DOHH2 (cell line): ENCODE data around the gene UBE2G1.

Experiments
- H3F3A ChIP-seq: fragments of 200-600 bp; sonication (generic), shearing (Covaris generic); 2 replicates; pipeline ENCODE4 v1.6.0; 2016; ENCODE audit warnings: antibody characterized with exemption, mild to moderate bottlenecking; ENCODE audit not compliant: control insufficient read depth, insufficient read depth
- H3K27ac ChIP-seq: fragments of 200-600 bp; sonication (generic); 2 replicates; pipeline ENCODE4 v1.5.1; 2014; ENCODE audit warnings: low read depth, mild to moderate bottlenecking, low read length, moderate library complexity
- H3K27me3 ChIP-seq: fragments of 200-600 bp; sonication (generic); 2 replicates; pipeline ENCODE4 v1.6.1; 2014; ENCODE audit warnings: mild to moderate bottlenecking, low read length, mixed read lengths; ENCODE audit not compliant: control insufficient read depth
- H3K36me3 ChIP-seq: fragments of 200-600 bp; sonication (generic); 2 replicates; pipeline ENCODE4 v1.6.1; 2014; ENCODE audit warnings: mild to moderate bottlenecking, low read length, moderate library complexity, mixed read lengths; ENCODE audit not compliant: control insufficient read depth
- H3K4me1 ChIP-seq: fragments of 200-600 bp; sonication (generic); 2 replicates; pipeline ENCODE4 v1.6.1; 2014; ENCODE audit warnings: mild to moderate bottlenecking, low read length, mixed read lengths; ENCODE audit not compliant: control insufficient read depth
- H3K4me2 ChIP-seq: fragments of 200-600 bp; sonication (generic); 2 replicates; pipeline ENCODE4 v1.6.0; 2014; ENCODE audit warnings: mild to moderate bottlenecking, low read length, moderate library complexity
- H3K4me3 ChIP-seq: fragments of 200-600 bp; sonication (generic); 2 replicates; pipeline ENCODE4 v1.5.1; 2014; ENCODE audit warnings: mild to moderate bottlenecking, low read length, mixed read lengths
- H3K79me2 ChIP-seq: fragments of 200-600 bp; sonication (generic); 2 replicates; pipeline ENCODE4 v1.6.1; 2014; ENCODE audit warnings: mild to moderate bottlenecking, low read length, mixed read lengths; ENCODE audit not compliant: control insufficient read depth
- H3K9me2 ChIP-seq: fragments of 200-600 bp; sonication (generic); replicated peaks from 2 replicates; pipeline ENCODE4 v1.6.1; 2014; ENCODE audit warnings: mild to moderate bottlenecking, low read length, mixed read lengths; ENCODE audit not compliant: control insufficient read depth
- H3K9me3 ChIP-seq: fragments of 200-600 bp; sonication (generic); 2 replicates; pipeline ENCODE4 v1.6.1; 2014; ENCODE audit warnings: antibody characterized with exemption, low read length, mixed read lengths; ENCODE audit not compliant: control insufficient read depth, insufficient read depth
- H4K20me1 ChIP-seq: fragments of 200-600 bp; sonication (generic); 2 replicates; pipeline ENCODE4 v1.6.0; 2014; ENCODE audit warnings: low read depth, mild to moderate bottlenecking, antibody characterized with exemption, low read length, moderate library complexity; ENCODE audit not compliant: control insufficient read depth, insufficient read depth
- CTCF ChIP-seq: fragments of 200-600 bp; sonication (generic); IDR thresholded peaks from one replicate; pipeline ENCODE4 v1.5.1; 2014; ENCODE audit warnings: antibody characterized with exemption, mild to moderate bottlenecking, low read depth, low read length; ENCODE audit not compliant: poor library complexity, severe bottlenecking
- EZH2phosphoT487 ChIP-seq: fragments of 200-600 bp; sonication (generic); IDR thresholded peaks from 2 replicates; pipeline ENCODE4 v1.6.1; 2017; ENCODE audit warnings: borderline replicate concordance, mild to moderate bottlenecking, antibody characterized with exemption, low read length, moderate library complexity, mixed read lengths

The UBE2G1 gene

GRCh38 chr17:4357671-4358070 lies 8.8 kb downstream of the UBE2G1 start:
- Histone ChIP-seq H3K9me3 (no peaks in the 10 kb centered on the region), H3K4me3 (peak overlapping the region; percentile 4; the same call in 1 of the 2 replicates), H3K79me2 (peaks cover 100% of the 10 kb centered on the region), H3K36me3 (peaks cover 72% of the 10 kb centered on the region), H3K27ac (0 out of 2 replicates have a peak overlapping the region, but pooled peaks have one; percentile 24), H4K20me1 (peaks cover 56% of the 10 kb centered on the region), H3K4me2 (peak overlapping the region; percentile 29), H3K27me3 (no peaks in the 10 kb centered on the region), H3K9me2 (no peaks in the 10 kb centered on the region), H3K4me1 (peaks cover 93% of the 10 kb centered on the region), H3F3A (peaks cover 24% of the 10 kb centered on the region)
- TF ChIP-seq EZH2phosphoT487 (no peak), CTCF (no peak)

GRCh38 chr17:4357030-4357628 lies 9.3 kb downstream of the UBE2G1 start:
- no peaks in the 10 kb centered on the region for H3K9me3 ChIP-seq
- TF ChIP-seq EZH2phosphoT487 (no peak), CTCF (no peak)
- peaks cover 56% of the 10 kb centered on the region for H4K20me1 ChIP-seq
- peaks cover 93% of the 10 kb centered on the region for H3K4me1 ChIP-seq
- peaks cover 22% of the 10 kb centered on the region for H3F3A ChIP-seq
- H3K27me3 ChIP-seq: no peaks in the 10 kb centered on the region
- peak overlapping the region; percentile 29 for H3K4me2 ChIP-seq
- H3K79me2 ChIP-seq: peaks cover 100% of the 10 kb centered on the region
- H3K4me3 ChIP-seq: no peak overlapping the region
- H3K27ac ChIP-seq: 0 out of 2 replicates have a peak overlapping the region, but pooled peaks have one; percentile 8
- H3K9me2 ChIP-seq: no peaks in the 10 kb centered on the region
- H3K36me3 ChIP-seq: peaks cover 70% of the 10 kb centered on the region

- H3K9me2 ChIP-seq: no peaks in the 10 kb centered on the region
- H3K27me3 ChIP-seq: no peaks in the 10 kb centered on the region
- peaks cover 57% of the 10 kb centered on the region for H4K20me1 ChIP-seq
- H3K27ac ChIP-seq: peak overlapping the region; percentile 37
- H3K36me3 ChIP-seq: peaks cover 67% of the 10 kb centered on the region
- peaks cover 95% of the 10 kb centered on the region for H3K4me1 ChIP-seq
- TF ChIP-seq CTCF (no peak), EZH2phosphoT487 (no peak)
- peak overlapping the region; percentile 53 for H3K4me2 ChIP-seq
- peaks cover 21% of the 10 kb centered on the region for H3F3A ChIP-seq
- peak overlapping the region; percentile 13 for H3K4me3 ChIP-seq
- H3K79me2 ChIP-seq: peaks cover 100% of the 10 kb centered on the region
- no peaks in the 10 kb centered on the region for H3K9me3 ChIP-seq
These were observed 11.5 kb downstream of the UBE2G1 start for GRCh38 chr17:4354862-4355514.
